HG03442 (cell line): ENCODE data around the gene HMCN1.

Source experiments
- ATAC-seq: cut with Tn5 transposase; IDR thresholded peaks from one replicate; pipeline ENCODE4 v1.9.1; 2021; ENCODE audit warnings: mild to moderate bottlenecking, moderate library complexity; ENCODE audit not compliant: unreplicated experiment

HMCN1 gene

DNA sequence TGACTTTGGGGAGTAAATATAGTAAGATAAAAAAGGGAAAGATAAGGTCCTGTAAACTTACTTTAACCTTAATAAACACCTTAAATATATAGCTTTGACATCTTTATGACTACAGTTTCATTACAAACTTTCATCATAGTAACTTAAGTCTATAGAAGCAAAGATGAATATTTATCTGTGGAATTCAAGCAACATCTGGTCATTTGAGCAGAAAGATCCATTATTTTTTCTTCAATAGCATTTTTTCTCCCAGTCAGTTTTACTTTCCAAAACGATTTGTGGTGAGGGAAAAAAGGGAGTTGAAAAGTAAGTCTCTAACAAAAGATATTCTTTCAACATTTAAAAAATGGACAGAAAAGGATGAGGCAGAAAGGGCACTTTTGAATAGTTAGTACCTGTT is 69.0 kb downstream of the HMCN1 start:
- no peak for ATAC-seq

- ATAC-seq, result no peak
Measured at GRCh38 chr1:185804206-185804605, 70.0 kb downstream of the HMCN1 start.

DNA sequence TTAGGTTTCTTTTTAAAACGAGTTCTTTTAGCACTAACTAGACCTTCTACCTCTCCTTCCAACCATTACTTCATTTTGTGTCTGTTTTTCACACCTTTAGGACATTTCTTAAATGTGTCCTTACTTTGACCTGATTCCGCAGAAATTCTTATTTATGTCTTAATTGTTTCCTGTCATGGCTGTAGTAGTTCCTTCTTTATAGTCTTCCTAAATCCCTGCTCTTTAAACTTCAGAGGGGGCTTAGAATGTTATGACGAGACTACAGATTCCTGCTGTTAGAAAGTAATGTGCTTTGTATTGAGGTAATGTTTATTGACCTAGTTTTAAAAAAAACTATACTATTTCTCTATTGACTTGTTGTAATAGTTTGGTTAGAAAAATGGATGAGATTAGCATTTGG is 70.4 kb downstream of the HMCN1 start:
- no peak for ATAC-seq

DNA sequence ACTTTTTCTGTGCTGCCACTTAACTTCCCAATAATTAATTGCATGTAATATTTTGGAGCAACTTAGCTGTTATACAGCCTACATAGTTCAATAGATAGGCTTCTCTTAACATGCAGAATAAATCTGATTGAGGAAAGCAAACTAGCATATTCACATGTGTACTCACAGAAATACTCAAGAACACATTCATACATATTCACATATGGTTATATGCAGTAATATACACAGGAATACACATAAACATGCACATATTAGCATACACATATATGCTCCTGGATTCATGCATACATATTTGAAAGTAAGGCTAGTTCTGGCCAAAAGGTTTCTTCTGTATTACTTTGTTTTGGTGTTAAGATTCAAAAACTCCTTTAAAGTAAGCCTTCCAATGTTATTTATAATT is 73.1 kb downstream of the HMCN1 start:
- no peak for ATAC-seq

DNA sequence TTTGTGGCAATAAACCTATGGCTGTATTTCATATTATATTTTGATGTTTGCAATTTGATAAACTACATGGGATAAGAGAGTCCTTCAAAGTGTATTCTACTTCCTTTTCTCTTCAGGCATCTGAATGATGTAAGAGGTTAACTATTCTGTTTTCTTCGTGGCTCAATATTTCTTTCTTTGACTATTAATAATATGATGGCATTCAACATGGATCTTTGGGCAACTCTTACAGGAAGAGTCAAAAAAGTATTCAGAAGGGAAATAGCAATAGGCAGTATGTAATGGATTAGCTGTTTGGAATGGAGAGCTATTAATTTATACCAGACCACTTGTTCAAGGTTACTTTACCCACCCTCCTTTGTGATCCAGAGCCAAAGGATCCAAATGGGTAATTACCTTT is 74.4 kb downstream of the HMCN1 start:
- no peak for ATAC-seq

DNA sequence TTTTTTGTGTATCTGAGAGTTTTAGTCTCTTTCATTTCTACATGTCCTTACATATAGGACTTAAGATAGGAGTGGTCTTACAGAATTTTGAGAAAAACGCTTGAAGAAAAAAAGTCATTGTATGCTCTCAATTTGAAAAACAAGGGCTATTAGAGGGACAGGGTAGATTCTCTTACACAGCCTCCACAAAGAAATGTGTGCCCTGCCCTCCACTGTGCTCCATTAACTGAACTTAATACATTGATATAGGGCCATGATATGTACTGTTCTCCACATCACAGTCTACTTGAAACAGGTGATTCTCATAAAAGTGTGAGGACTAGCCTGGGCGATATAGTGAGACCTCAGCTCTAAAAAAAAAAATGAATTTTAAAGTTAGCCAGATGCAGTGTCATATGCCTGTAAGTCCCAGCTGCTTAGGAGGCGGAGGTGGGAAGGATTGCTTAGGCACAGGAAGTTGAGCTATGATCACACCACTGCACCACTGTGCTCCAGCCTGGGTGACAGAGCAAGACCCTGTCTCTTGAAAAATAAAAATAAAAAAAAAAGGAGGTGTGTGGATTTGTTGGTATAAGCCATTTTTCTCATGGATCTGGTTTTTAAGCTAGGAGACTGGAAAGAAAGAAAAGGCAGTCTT is 77.0 kb downstream of the HMCN1 start:
- no peak for ATAC-seq

DNA sequence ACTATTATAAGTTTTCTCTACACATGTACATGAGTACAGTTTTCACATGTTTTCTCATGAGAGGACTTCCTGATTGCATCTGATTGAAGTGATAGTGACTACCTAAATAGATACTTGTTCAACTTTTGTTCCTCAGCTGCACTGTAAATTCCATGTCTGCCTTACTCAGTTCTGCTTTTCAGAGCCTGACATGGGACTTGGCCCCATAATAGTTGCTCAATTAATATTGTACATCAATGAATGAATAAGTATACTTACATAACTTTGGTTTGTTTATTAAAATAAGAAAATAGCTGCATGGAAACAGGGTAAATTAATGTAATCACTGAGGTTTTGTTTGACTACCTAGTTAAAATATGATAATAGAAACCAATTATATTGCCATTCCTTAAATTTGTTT is 78.7 kb downstream of the HMCN1 start:
- ATAC-seq, result no peak

DNA sequence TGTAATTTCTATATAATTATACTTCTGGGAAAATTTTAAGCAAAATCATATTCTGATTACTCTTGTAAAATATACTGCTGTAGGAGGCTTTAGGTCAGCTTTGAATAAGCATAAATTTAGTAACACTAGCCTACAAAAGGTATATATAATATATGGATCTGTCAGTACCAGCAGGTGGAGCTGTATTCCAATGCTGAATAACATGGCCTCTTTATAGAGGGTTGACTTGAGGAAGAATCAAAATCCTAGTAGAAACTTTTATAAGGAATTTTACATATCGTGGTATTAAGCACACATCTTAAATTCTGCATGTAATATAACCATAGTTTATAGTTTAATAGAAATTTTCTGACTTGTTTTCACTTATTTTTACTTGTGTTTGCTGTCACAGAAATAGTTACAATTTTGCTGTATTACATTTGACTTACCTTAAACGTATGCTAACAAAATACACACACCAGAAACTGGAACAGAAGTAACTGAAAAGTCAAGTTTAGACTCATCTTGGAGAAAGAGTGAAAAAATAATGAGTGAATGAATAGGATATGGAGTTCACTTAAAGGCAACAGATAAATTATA is 79.3 kb downstream of the HMCN1 start:
- ATAC-seq, result peak; percentile 65

DNA sequence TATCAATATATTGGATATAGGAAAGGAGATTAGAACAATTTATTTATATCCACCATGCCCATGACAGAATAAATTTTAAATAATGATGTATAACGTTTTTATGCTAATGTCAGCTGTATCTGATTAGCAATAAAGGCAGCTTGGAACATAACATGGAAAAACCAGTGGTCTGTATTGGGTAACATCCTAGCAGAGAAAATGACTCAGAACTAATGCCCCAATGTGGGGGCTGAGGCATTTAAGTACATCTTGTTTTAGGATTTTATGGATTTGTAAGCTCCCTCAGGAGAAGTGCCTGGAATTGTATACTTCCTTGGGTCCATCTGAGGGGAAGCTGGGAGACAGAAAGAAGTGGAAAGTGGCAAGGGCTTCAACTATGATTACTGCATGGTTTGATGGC is 82.3 kb downstream of the HMCN1 start:
- ATAC-seq, result no peak

- ATAC-seq, result no peak
Measured at GRCh38 chr1:185819798-185820197, 85.6 kb downstream of the HMCN1 start.

DNA sequence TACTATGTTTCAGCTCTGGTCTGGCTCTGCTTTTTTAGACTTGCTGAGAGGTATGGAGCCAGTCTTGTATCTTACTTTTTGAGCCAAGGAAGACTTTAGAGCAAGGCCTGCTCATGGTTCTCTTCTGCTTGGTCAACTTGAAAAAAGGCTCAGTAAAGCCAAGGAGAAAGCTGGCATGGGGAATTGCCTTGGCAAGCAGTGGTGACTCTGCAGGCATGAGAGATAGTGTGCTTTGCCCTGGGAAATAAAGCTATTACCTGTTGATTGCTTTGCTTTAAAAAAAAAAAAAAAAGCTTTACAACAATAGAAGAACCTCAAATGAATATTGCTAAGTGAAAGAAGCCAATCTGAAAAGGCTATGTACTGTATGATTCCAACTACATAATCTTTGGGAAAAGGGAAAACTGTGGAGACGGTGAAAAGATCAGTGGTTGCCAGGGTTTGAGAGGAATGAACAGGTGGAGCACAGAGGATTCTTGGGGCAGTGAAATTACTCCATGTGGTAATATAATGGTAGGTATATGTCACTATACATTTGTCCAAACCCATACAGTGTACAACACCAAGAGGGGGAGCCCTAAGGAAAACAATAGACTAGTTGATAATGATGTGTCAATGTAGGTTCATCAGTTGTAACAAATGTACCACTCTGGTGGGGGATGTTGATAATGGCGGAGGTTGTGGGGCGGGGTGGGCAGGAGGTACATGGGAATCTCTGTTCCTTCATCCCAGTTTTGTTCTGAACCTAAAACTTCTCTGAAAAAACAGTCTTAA is 87.6 kb downstream of the HMCN1 start:
- no peak for ATAC-seq

GRCh38 chr1:185823467-185823866 is 89.3 kb downstream of the HMCN1 start:
- ATAC-seq, result no peak

DNA sequence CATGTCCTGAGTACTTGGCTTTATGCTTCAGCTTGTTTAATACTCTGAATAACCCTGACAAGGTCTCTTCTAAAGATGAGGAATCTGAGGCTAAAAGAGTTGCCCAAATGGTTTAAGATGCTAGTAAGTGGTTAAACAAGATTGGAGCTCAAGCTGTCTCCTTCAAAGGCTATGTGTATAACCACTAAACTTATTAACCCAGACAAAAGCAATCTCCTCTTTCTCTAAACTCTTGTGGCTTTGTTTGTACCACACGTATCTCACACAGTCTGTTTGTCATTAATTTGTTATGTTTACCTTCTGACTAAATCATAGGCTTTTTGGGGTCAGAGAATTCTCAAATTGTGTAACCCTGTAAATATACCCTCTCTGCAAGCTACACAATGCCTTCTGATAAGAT is 89.9 kb downstream of the HMCN1 start:
- no peak for ATAC-seq

- ATAC-seq, result no peak
Measured at GRCh38 chr1:185825556-185825955, 91.4 kb downstream of the HMCN1 start.

DNA sequence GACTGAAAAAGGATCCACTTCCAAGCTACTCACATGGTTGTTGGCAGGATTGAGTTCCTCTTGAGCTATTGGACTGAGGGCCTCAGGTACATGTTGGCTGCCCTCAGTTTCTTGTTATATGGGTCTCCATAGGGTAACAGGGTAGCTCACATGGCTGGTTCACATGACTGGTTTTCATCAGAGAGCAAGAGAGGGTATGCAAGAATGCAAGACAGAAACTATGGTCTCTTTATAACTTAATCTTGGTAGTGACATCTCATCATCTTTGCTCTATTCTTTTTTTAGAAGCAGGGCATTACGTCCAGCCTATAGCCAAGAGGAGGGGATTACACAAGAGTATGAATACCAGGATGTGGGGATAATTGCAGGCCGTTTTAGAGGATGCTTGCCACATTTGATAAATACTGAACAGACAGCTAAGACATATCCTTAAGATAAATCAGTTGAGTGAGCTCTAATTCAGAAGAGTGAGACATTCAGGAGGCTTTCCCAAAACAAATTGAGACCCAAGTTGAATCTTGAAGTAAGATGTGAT is 100.2 kb downstream of the HMCN1 start:
- no peak for ATAC-seq

DNA sequence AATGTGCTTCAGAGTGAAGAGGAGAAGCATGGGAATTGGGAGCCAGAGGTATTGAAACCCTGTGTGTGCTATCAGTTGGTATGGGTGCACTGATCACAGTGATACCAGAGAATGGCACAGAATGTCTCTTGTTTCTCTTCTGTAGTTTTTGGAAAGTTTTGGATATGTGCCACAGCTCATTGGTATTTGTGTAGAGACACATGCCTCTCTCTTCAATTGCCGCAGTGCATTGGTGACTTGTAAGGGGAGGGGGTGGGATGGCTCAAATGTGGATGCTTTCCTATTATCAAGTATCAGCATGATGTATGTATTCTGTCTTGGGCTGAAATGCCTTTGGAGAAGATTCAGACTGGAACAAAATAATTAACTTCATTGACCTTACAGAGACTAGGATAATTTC is 101.0 kb downstream of the HMCN1 start:
- no peak for ATAC-seq

- ATAC-seq, result no peak
Measured at GRCh38 chr1:185837711-185838110, 103.5 kb downstream of the HMCN1 start.

DNA sequence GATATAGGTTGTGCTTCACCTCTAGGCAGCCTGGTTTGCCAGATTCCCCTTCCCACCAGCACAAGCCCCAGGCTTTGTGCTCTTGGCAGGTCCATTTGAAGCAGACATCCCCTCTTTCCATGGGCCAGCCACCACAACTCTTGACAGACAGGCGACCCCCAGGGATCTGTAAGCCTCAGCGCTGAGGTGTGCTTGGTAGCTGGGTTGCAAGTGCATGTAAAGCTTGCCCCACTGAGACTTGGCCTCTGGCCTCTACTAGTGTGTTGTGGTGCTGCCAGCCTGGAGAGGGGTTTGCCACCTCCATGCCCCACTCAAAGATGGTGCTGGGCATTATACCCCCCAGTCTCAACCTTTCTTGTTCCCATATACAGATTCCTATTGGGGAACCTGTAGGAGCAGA is 103.9 kb downstream of the HMCN1 start:
- no peak for ATAC-seq

DNA sequence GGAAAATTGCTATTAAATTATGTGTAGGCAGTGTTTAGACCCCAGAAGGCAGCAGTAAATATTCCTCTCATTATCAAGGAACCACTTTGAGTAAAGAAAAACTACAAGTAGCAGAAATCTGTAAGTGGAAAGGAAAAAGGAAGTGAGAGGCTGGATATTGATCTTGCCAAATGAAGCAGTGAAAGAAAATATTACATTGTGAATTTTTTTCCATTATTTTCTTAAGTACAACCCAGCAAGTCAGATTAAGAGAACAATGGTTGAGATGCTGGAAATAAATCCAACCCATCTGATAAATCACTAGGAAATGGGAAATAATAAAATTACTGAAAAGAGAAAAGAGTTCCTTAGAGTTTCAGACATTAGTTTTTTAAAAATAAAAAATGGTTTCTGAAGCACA is 106.7 kb downstream of the HMCN1 start:
- ATAC-seq, result no peak

- ATAC-seq, result no peak
Measured at GRCh38 chr1:185843297-185843869, 109.2 kb downstream of the HMCN1 start.

GRCh38 chr1:185843986-185844385 is 109.8 kb downstream of the HMCN1 start:
- no peak for ATAC-seq
